OCI-LY7 (cell line): ENCODE data around the gene DMD. TPM values are rescaled to one million over a fixed set of nuclear protein-coding genes. Genes with fewer than 3 reads are reported as not detected.

Experiments used
- BruUV-seq: library from RNA; stranded (reverse); fragments of 400-500 nt; replicated peaks from 2 replicates; lab custom pipeline; 2021; lab: Mats Ljungman, UMichigan
- CTCF ChIA-PET: fragments of 300-600 bp; sonication (Branson Sonifier 250); formaldehyde crosslinking; loops from one replicate; lab custom pipeline; 2022; ENCODE audit warnings: antibody characterized with exemption; ENCODE audit not compliant: unreplicated experiment; lab: Charles Lee
- POLR2A ChIA-PET: fragments of 300-600 bp; sonication (Branson Sonifier 250); formaldehyde crosslinking; loops from one replicate; lab custom pipeline; 2022; ENCODE audit warnings: antibody characterized with exemption; lab: Charles Lee
- DNase-seq: peaks from one replicate; pipeline ENCODE4 v3.0.0-alpha.2; 2015; ENCODE audit warnings: low spot score
- H2AFZ ChIP-seq: fragments of 200-600 bp; sonication (generic), shearing (Covaris generic); 2 replicates; pipeline ENCODE4 v1.6.1; 2014; ENCODE audit warnings: mild to moderate bottlenecking, antibody characterized with exemption, low read length, moderate library complexity
- H3K27ac ChIP-seq: fragments of 200-600 bp; sonication (generic); 2 replicates; pipeline ENCODE4 v1.5.1; 2014; ENCODE audit warnings: mixed run types, low read depth, mild to moderate bottlenecking, moderate library complexity, low read length, inconsistent platforms; ENCODE audit not compliant: poor library complexity, severe bottlenecking
- H3K36me3 ChIP-seq: fragments of 200-600 bp; sonication (generic); 2 replicates; pipeline ENCODE4 v1.6.1; 2014; ENCODE audit warnings: mild to moderate bottlenecking, antibody characterized with exemption, low read length, moderate library complexity, mixed read lengths; ENCODE audit not compliant: insufficient read depth
- H3K4me1 ChIP-seq: fragments of 200-600 bp; sonication (generic); 2 replicates; pipeline ENCODE4 v1.5.1; 2014; ENCODE audit warnings: mild to moderate bottlenecking, low read length; ENCODE audit not compliant: insufficient read depth, poor library complexity, severe bottlenecking
- H3K4me2 ChIP-seq: fragments of 200-600 bp; sonication (generic); 2 replicates; pipeline ENCODE4 v1.6.1; 2014; ENCODE audit warnings: mild to moderate bottlenecking, low read length
- H3K4me3 ChIP-seq: fragments of 200-600 bp; sonication (generic); 2 replicates; pipeline ENCODE4 v1.5.1; 2014; ENCODE audit warnings: mild to moderate bottlenecking, low read depth, low read length; ENCODE audit not compliant: poor library complexity, severe bottlenecking
- H3K79me2 ChIP-seq: fragments of 200-600 bp; sonication (generic); 2 replicates; pipeline ENCODE4 v1.6.1; 2016; ENCODE audit warnings: low read depth, mild to moderate bottlenecking, low read length, moderate library complexity, mixed read lengths; ENCODE audit not compliant: insufficient read depth
- H3K9me2 ChIP-seq: fragments of 200-600 bp; sonication (generic); 2 replicates; pipeline ENCODE4 v1.6.1; 2016; ENCODE audit warnings: mild to moderate bottlenecking, low read length, mixed read lengths; ENCODE audit not compliant: insufficient read depth
- H3K9me3 ChIP-seq: fragments of 200-600 bp; sonication (generic); 2 replicates; pipeline ENCODE4 v1.6.1; 2014; ENCODE audit warnings: mild to moderate bottlenecking, mixed run types, low read length, mixed read lengths
- H4K20me1 ChIP-seq: fragments of 200-600 bp; sonication (generic); 2 replicates; pipeline ENCODE4 v1.6.1; 2014; ENCODE audit warnings: mild to moderate bottlenecking, antibody characterized with exemption, low read length, moderate library complexity, mixed read lengths; ENCODE audit not compliant: insufficient read depth
- CTCF ChIP-seq: fragments of 200-600 bp; sonication (generic); conservative IDR thresholded peaks from 2 replicates; pipeline ENCODE4 v1.5.1; 2014; ENCODE audit warnings: mild to moderate bottlenecking, antibody characterized with exemption, low read length, moderate library complexity, mixed read lengths
- EZH2phosphoT487 ChIP-seq: fragments of 200-600 bp; sonication (generic); IDR thresholded peaks from 2 replicates; pipeline ENCODE4 v1.6.1; 2018; ENCODE audit warnings: low read depth, borderline replicate concordance, mild to moderate bottlenecking, mixed run types, antibody characterized with exemption, low read length, moderate library complexity, mixed read lengths
- intact Hi-C: fragments of 100-400 bp; cut with micrococcal nuclease; formaldehyde crosslinking; loops from one replicate; pipeline ENCODE4 v1.10.0; 2022; ENCODE audit not compliant: unreplicated experiment
- total RNA-seq, 2 experiments: library from RNA; depleted of rRNA in 1 of 2; stranded (reverse); fragments of >200 nt in 1 of 2; shearing (Covaris generic) in 1 of 2; gene quantifications; 2 replicates each; pipeline ENCODE4 v1.2.3, GENCODE V29; 2014 to 2022

The DMD gene
- total RNA-seq, 2 experiments from 2014 or later: 20.5 to 61.4 TPM

GRCh38 chrX:31186693-31187338, 2024.5 kb downstream of the DMD start:
- no peaks in the 10 kb centered on the region for H3K79me2 ChIP-seq
- intact Hi-C loops: no loop called here
- peaks cover 20% of the 10 kb centered on the region for H3K36me3 ChIP-seq
- H2AFZ ChIP-seq: no peak overlapping the region
- no peak for TF ChIP-seq EZH2phosphoT487
- no peaks in the 10 kb centered on the region for H4K20me1 ChIP-seq
- H3K27ac ChIP-seq: no peak overlapping the region
- no peaks in the 10 kb centered on the region for H3K9me2 ChIP-seq
- BruUV-seq: no TSS peak
- no peak overlapping the region for H3K4me3 ChIP-seq
- ChIA-PET CTCF (no interaction called here), POLR2A (interaction anchor here (0.6 to 0.9 kb wide), 3 partner anchors 10 to 357 kb away, joined by 4 to 5 read pairs (median 4); no protein-coding TSS in a partner anchor)
- peaks cover 24% of the 10 kb centered on the region for H3K4me1 ChIP-seq
- H3K9me3 ChIP-seq: no peaks in the 10 kb centered on the region
- H3K4me2 ChIP-seq: no peak overlapping the region
- DNase-seq: no peak

DNA sequence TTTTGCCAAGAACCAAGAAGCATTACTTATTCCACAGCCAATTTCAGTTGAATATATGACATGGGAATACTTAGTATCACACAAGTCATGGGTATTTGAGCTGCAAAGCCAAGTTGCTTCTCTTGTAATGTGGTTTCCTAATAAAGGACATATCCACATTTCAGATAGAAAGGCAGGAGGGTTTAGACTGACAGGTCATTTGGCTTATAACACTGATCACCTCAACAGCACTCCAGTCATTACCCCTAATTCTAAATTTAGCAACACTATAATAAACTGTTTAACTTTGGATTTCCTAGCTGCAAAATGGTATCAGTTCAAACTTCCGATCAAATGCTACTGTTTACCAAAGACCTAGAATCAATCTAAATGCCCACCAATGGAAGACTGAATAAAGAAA, 2025.5 kb downstream of the DMD start:
- Histone ChIP-seq H4K20me1 (no peaks in the 10 kb centered on the region), H2AFZ (no peak overlapping the region), H3K9me3 (no peaks in the 10 kb centered on the region), H3K4me2 (no peak overlapping the region), H3K79me2 (no peaks in the 10 kb centered on the region), H3K4me1 (peaks cover 34% of the 10 kb centered on the region), H3K9me2 (no peaks in the 10 kb centered on the region), H3K36me3 (peaks cover 20% of the 10 kb centered on the region), H3K4me3 (no peak overlapping the region), H3K27ac (no peak overlapping the region)
- DNase-seq: no peak
- ChIA-PET POLR2A (no interaction called here), CTCF (no interaction called here)
- intact Hi-C loops: no loop called here
- no TSS peak for BruUV-seq
- TF ChIP-seq CTCF (no peak), EZH2phosphoT487 (no peak)

- H3K4me1 ChIP-seq: peaks cover 71% of the 10 kb centered on the region
- H2AFZ ChIP-seq: no peak overlapping the region
- H3K9me2 ChIP-seq: no peaks in the 10 kb centered on the region
- TF ChIP-seq EZH2phosphoT487: no peak
- TF ChIP-seq CTCF: no peak
- no TSS peak for BruUV-seq
- no peak overlapping the region for H3K4me3 ChIP-seq
- intact Hi-C loops: no loop called here
- ChIA-PET POLR2A (interaction anchor here (0.6 to 3.3 kb wide), 3 partner anchors 11 to 52 kb away, joined by 3 to 20 read pairs (median 4); no protein-coding TSS in a partner anchor), CTCF (interaction anchor here (0.6 kb wide), 1 partner anchor 36 kb away, joined by 3 read pairs; no protein-coding TSS in a partner anchor)
- H4K20me1 ChIP-seq: no peaks in the 10 kb centered on the region
- H3K27ac ChIP-seq: peak overlapping the region; percentile 82
- H3K9me3 ChIP-seq: no peaks in the 10 kb centered on the region
- DNase-seq: no peak
- peaks cover 51% of the 10 kb centered on the region for H3K36me3 ChIP-seq
- 0 out of 2 replicates have a peak overlapping the region, but pooled peaks have one; percentile 11 for H3K4me2 ChIP-seq
- H3K79me2 ChIP-seq: no peaks in the 10 kb centered on the region
Measured at GRCh38 chrX:31181377-31182000, 2029.9 kb downstream of the DMD start.
